ENCODE data around the gene CCDC88A.

- TF ChIP-seq POLR2A (IDR thresholded peaks at IDR 0.05; ENCODE audit: low read length): no peak
- TF ChIP-seq GATA1 (IDR thresholded peaks at IDR 0.05; ENCODE audit: low read depth, low read length): no peak
Observed at GRCh38 chr2:55370208-55370607, 49.4 kb downstream of the CCDC88A start.
